ENCODE results near the gene LCLAT1.

- TF ChIP-seq CTCF (conservative IDR thresholded peaks at IDR 0.05 in 1 of 2, IDR thresholded peaks at IDR 0.05 in 1 of 2; ENCODE audit: extremely low read depth in 1 of 2, insufficient read depth in 1 of 2, low read depth in 1 of 2, low read length in 2 of 2) (no peak), EZH2 (IDR thresholded peaks at IDR 0.05; ENCODE audit: borderline replicate concordance, low read length) (no peak)
Observed at GRCh38 chr2:30480703-30481322, 33.8 kb downstream of the LCLAT1 start.

Measured in mammary epithelial cell (primary cell).